Testis (tissue), 3 donors: ENCODE results near the gene PIEZO2. TPM values are rescaled to one million over a fixed set of nuclear protein-coding genes. Genes with fewer than 3 reads are reported as not detected.

ENCODE experiments used
- DNase-seq: peaks from one replicate; pipeline ENCODE4 v3.0.0-alpha.2; 2019
- H3K27ac ChIP-seq, 2 donors: fragments of 200-600 bp; sonication (generic); one replicate each; pipeline ENCODE4 v1.5.1; 2019
- H3K27me3 ChIP-seq: fragments of 200-600 bp; sonication (generic); one replicate; pipeline ENCODE4 v1.5.1; 2019
- H3K36me3 ChIP-seq: fragments of 200-600 bp; sonication (generic); one replicate; pipeline ENCODE4 v1.5.1; 2017; ENCODE audit warnings: low read depth; ENCODE audit errors: missing control alignments
- H3K4me1 ChIP-seq: fragments of 200-600 bp; sonication (generic); one replicate; pipeline ENCODE4 v1.5.1; 2019
- H3K4me3 ChIP-seq, 2 donors: fragments of 200-600 bp; sonication (generic); one replicate each; pipeline ENCODE4 v1.5.1; 2017 to 2019
- H3K9me3 ChIP-seq: fragments of 200-600 bp; sonication (generic); one replicate; pipeline ENCODE4 v1.5.1; 2017
- POLR2A ChIP-seq: fragments of 450-650 bp; IDR thresholded peaks from one replicate; pipeline ENCODE4 v1.6.1; 2017; ENCODE audit warnings: antibody characterized with exemption, mild to moderate bottlenecking, moderate library complexity
- WGBS, 2 donors: methylation state at CpG; one replicate each; pipeline ENCODE4 v1.1.5; 2018; 5-methylcytosine and 5-hydroxymethylcytosine counted together
- intact Hi-C: fragments of 100-400 bp; cut with DNase I; formaldehyde crosslinking; loops from one replicate; pipeline ENCODE4 v1.15.1; 2023; ENCODE audit warnings: low total_unique reads
- polyA plus RNA-seq: library from polyadenylated mRNA; stranded (reverse); fragments of 350-450 nt; fragmentation: Illumina TruSeq; extraction: RNeasy Lipid Tissue Mini Kit (QIAGEN cat#74804); gene quantifications from one replicate; pipeline ENCODE4 v1.2.3, GENCODE V29; 2014; ENCODE audit warnings: low read depth, low replicate concordance; ENCODE audit not compliant: insufficient read depth
- total RNA-seq, 2 donors: library from RNA; depleted of rRNA; stranded (reverse); fragments of >200 nt; gene quantifications; one replicate each; pipeline ENCODE4 v1.2.3, GENCODE V29; 2016
- TF ChIP-seq, protein P1 (sequence below), 3 experiments: fragments of 450-650 bp in 2 of 3; fragments of 200-600 bp in 1 of 3; sonication (generic) in 1 of 3; IDR thresholded peaks; one replicate each; pipeline ENCODE4 v1.5.1; 2016 to 2019; ENCODE audit warnings: antibody characterized with exemption in 3 of 3, mild to moderate bottlenecking in 2 of 3, moderate library complexity in 1 of 3

The PIEZO2 gene
- total and polyA plus RNA-seq, 3 donors from 2014 or later: 2.3 to 3.5 (median 3.0) TPM

DNA sequence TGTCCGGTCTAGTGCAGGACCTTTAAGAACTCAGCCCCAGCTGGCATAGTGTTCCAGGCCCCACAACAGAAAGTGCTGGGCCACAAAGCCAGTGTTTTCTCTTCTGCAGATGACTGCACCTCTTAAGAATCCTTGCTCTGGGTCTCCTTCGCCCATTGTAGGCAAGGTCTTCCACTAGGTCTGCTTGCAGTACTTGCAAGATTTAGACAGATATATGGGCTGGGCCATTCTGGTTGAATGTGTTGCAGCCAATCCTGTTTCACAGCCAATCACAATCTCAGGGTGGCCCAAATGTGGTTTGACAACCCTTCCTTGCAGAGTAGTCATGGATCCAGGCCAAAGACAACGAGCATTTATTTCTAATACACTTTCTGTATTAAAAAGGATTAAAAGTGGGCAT, 13.1 kb upstream of the PIEZO2 start:
- Histone ChIP-seq H3K9me3 (no peaks in the 10 kb centered on the region), H3K4me1 (no peaks in the 10 kb centered on the region), H3K27me3 (no peaks in the 10 kb centered on the region), H3K27ac (no peak overlapping the region), H3K36me3 (no peaks in the 10 kb centered on the region), H3K4me3 (no peak overlapping the region)
- intact Hi-C loops: no loop called here
- WGBS, 2 donors: 93% methylated on average over 2 to 3 of the region's 3 CpGs
- no peak for DNase-seq
- TF ChIP-seq POLR2A: no peak

DNA sequence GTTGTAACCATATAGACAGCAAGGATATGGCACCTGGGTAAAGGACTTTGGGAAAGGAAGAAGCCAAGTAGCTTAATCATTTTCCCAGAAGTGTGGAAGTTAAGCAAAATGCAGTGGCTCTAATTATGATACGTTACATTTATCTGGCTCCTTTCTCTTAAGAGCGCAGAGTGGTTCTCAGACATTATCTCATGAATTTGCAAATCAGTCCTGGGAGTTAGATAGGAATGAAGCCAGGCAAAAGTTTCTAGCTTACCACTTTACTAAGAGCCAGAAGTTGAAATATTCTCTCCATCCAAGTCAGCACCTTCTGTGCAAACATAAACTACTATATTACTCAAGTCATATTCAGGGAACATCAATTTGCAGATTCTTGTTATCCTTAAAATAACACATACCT, 10.9 kb upstream of the PIEZO2 start:
- no peaks in the 10 kb centered on the region for H3K9me3 ChIP-seq
- no peaks in the 10 kb centered on the region for H3K36me3 ChIP-seq
- H3K27ac ChIP-seq: no peak overlapping the region
- no peak overlapping the region for H3K4me3 ChIP-seq
- intact Hi-C loops: no loop called here
- no peaks in the 10 kb centered on the region for H3K4me1 ChIP-seq
- TF ChIP-seq POLR2A: no peak
- TF ChIP-seq, protein P1, sequence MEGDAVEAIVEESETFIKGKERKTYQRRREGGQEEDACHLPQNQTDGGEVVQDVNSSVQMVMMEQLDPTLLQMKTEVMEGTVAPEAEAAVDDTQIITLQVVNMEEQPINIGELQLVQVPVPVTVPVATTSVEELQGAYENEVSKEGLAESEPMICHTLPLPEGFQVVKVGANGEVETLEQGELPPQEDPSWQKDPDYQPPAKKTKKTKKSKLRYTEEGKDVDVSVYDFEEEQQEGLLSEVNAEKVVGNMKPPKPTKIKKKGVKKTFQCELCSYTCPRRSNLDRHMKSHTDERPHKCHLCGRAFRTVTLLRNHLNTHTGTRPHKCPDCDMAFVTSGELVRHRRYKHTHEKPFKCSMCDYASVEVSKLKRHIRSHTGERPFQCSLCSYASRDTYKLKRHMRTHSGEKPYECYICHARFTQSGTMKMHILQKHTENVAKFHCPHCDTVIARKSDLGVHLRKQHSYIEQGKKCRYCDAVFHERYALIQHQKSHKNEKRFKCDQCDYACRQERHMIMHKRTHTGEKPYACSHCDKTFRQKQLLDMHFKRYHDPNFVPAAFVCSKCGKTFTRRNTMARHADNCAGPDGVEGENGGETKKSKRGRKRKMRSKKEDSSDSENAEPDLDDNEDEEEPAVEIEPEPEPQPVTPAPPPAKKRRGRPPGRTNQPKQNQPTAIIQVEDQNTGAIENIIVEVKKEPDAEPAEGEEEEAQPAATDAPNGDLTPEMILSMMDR (IDR thresholded peaks at IDR 0.05): no peak
- 41 to 46% methylated on average over 2 of the region's 2 CpGs for WGBS, 2 donors
- no peaks in the 10 kb centered on the region for H3K27me3 ChIP-seq
- no peak for DNase-seq

DNA sequence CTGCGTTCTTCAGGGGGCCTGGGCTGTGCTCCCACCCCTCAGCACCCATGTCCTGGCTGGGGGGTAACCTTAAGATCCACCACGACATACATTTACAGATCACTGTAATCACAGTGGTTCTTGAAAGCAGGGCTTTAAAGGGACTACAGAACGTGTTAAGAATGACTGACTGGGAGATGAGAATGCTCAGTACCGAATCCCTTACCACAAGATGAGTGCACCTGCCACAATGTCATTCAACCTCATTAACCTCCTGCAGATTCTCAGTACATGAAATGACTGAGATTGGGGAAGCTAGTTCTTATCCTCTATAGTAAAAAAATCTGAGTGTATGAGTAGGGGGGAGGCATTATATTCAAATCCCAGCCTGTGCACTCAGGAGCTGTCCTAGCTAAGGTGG, 10.5 kb upstream of the PIEZO2 start:
- intact Hi-C loops: loop anchor here (5.0 kb wide), 1 partner anchor 323 kb away; no protein-coding TSS in a partner anchor
- Histone ChIP-seq H3K4me1 (no peaks in the 10 kb centered on the region), H3K27me3 (no peaks in the 10 kb centered on the region), H3K4me3 (no peak overlapping the region), H3K27ac (no peak overlapping the region), H3K36me3 (no peaks in the 10 kb centered on the region), H3K9me3 (no peaks in the 10 kb centered on the region)
- no peak for DNase-seq
- no peak for TF ChIP-seq POLR2A
- TF ChIP-seq, protein P1 (IDR thresholded peaks at IDR 0.05): no peak
- WGBS, 2 donors: 70 to 72% methylated on average over 3 to 4 of the region's 4 CpGs

DNA sequence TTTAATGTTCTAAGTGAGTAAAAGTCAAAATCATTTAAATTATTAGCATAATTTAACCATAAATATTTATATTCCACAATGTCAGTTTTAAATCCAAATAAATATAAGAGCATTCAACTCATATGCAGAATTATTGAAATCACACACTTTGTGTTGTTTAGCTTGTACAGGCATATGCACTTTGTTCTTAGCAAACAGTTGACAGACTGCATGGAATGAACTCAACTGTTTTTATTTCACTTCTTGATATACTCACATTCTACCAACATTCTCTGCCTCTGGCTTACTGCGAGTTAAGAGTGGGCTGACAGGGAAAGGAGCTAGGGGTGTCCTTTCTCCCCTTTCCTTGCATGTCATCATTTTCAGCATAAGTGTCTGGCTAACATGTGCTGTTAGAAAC, 7.6 kb upstream of the PIEZO2 start:
- TF ChIP-seq POLR2A: no peak
- TF ChIP-seq, protein P1 (IDR thresholded peaks at IDR 0.05): no peak
- H3K9me3 ChIP-seq: no peaks in the 10 kb centered on the region
- no peaks in the 10 kb centered on the region for H3K36me3 ChIP-seq
- no peak for DNase-seq
- H3K4me3 ChIP-seq: no peak overlapping the region
- 62 to 96% methylated on average over 1 of the region's 1 CpG for WGBS, 2 donors
- no peak overlapping the region for H3K27ac ChIP-seq
- H3K27me3 ChIP-seq: no peaks in the 10 kb centered on the region
- H3K4me1 ChIP-seq: no peaks in the 10 kb centered on the region
- intact Hi-C loops: loop anchor here (5.0 kb wide), 1 partner anchor 320 kb away; no protein-coding TSS in a partner anchor

DNA sequence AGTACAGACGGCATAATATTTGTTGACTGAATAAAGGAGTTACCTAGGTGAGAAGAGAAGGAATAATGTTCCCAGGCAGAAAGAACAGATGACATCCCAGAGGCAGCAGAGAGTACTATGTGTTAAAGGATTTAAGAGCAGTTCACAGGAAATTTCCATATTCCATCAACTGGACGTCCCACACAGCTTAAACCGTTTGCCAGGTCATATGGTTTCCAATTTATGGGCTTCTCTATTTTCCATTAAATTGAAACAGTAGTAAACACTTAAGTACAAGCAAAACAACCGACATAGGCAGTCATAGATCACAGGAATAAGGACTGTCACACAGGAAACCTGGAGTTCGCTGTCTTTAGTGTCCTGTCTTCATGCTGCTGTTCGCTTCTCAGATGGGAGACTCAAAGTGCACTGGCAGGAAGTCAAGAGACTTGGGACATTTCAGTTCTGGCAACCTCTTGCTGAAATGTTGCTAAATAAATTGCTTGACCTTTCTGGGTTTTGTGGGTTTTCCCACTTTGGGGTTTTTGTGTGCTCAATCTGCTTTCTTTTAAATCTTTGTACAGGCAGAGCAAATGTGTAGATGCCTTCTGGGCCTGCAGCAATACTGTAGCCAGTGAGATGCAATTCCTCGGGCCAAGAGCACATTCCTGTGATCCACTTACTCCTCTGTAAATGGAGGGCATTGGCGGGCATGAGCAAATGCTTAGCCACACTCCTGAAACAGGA, 5.8 kb upstream of the PIEZO2 start:
- no peaks in the 10 kb centered on the region for H3K27me3 ChIP-seq
- DNase-seq: no peak
- H3K4me1 ChIP-seq: no peaks in the 10 kb centered on the region
- no peak overlapping the region for H3K4me3 ChIP-seq
- no peaks in the 10 kb centered on the region for H3K36me3 ChIP-seq
- 81% methylated on average over 8 of the region's 8 CpGs for WGBS, 2 donors
- intact Hi-C loops: loop anchor here (5.0 kb wide), 1 partner anchor 318 kb away; no protein-coding TSS in a partner anchor
- no peaks in the 10 kb centered on the region for H3K9me3 ChIP-seq
- TF ChIP-seq POLR2A: no peak
- TF ChIP-seq, protein P1 (IDR thresholded peaks at IDR 0.05): no peak
- no peak overlapping the region for H3K27ac ChIP-seq
